GM23248 (cell line): Measurements from ENCODE around the gene MRPL38. TPM values are rescaled to one million over a fixed set of nuclear protein-coding genes. Genes with fewer than 3 reads are reported as not detected.
"Not testable (repeated sequence)": the region's sequence is repeated elsewhere in the genome, so short reads cannot be mapped to it uniquely, and the experiment has no call there.

Experiments
- DNase-seq: peaks from one replicate; pipeline ENCODE4 v3.0.0-alpha.2; 2015
- H2AFZ ChIP-seq: fragments of 200-600 bp; sonication (generic); 2 replicates; pipeline ENCODE4 v1.6.1; 2016; ENCODE audit warnings: antibody characterized with exemption
- H3F3A ChIP-seq: fragments of 200-600 bp; sonication (generic); 2 replicates; pipeline ENCODE4 v1.6.1; 2016; ENCODE audit warnings: mild to moderate bottlenecking, antibody characterized with exemption, mixed run types; ENCODE audit not compliant: insufficient read depth
- H3K27ac ChIP-seq: fragments of 200-600 bp; sonication (generic); 2 replicates; pipeline ENCODE4 v1.5.1; 2016; ENCODE audit warnings: mild to moderate bottlenecking
- H3K27me3 ChIP-seq: fragments of 200-600 bp; sonication (generic); replicated peaks from 2 replicates; pipeline ENCODE4 v1.6.1; 2016; ENCODE audit warnings: mild to moderate bottlenecking; ENCODE audit not compliant: insufficient read depth
- H3K36me3 ChIP-seq: fragments of 200-600 bp; sonication (generic); 2 replicates; pipeline ENCODE4 v1.6.1; 2016; ENCODE audit warnings: low read depth, mild to moderate bottlenecking
- H3K4me1 ChIP-seq: fragments of 200-600 bp; sonication (generic); 2 replicates; pipeline ENCODE4 v1.6.1; 2016; ENCODE audit warnings: mild to moderate bottlenecking; ENCODE audit not compliant: insufficient read depth
- H3K4me2 ChIP-seq: fragments of 200-600 bp; sonication (generic); one replicate; pipeline ENCODE4 v1.6.1; 2016; ENCODE audit warnings: mild to moderate bottlenecking; ENCODE audit not compliant: unreplicated experiment
- H3K4me3 ChIP-seq: fragments of 200-600 bp; sonication (generic); 2 replicates; pipeline ENCODE4 v1.5.1; 2016; ENCODE audit warnings: mild to moderate bottlenecking
- H3K79me2 ChIP-seq: fragments of 200-600 bp; sonication (generic); 2 replicates; pipeline ENCODE4 v1.6.1; 2016; ENCODE audit warnings: mild to moderate bottlenecking; ENCODE audit not compliant: insufficient read depth
- H3K9ac ChIP-seq: fragments of 200-600 bp; sonication (generic); 2 replicates; pipeline ENCODE4 v1.6.1; 2016; ENCODE audit warnings: mild to moderate bottlenecking
- H3K9me2 ChIP-seq: fragments of 200-600 bp; sonication (generic); 2 replicates; pipeline ENCODE4 v1.6.1; 2016; ENCODE audit warnings: mixed run types, mild to moderate bottlenecking, moderate library complexity; ENCODE audit not compliant: insufficient read depth
- H3K9me3 ChIP-seq: fragments of 200-600 bp; sonication (generic); one replicate; pipeline ENCODE4 v1.6.1; 2017; ENCODE audit warnings: low read depth
- H4K20me1 ChIP-seq: fragments of 200-600 bp; sonication (generic); 2 replicates; pipeline ENCODE4 v1.6.0; 2016; ENCODE audit not compliant: insufficient read depth
- EZH2 ChIP-seq: fragments of 200-600 bp; sonication (generic); IDR thresholded peaks from 2 replicates; pipeline ENCODE4 v1.6.1; 2018; ENCODE audit warnings: antibody characterized with exemption, mild to moderate bottlenecking; ENCODE audit not compliant: insufficient read depth, poor library complexity, severe bottlenecking
- EZH2phosphoT487 ChIP-seq: fragments of 200-600 bp; sonication (generic); IDR thresholded peaks from 2 replicates; pipeline ENCODE4 v1.6.1; 2018; ENCODE audit warnings: antibody characterized with exemption, moderate library complexity, mild to moderate bottlenecking, low read depth; ENCODE audit not compliant: insufficient read depth
- WGBS, 2 experiments: methylation state at CpG; one replicate each; pipeline ENCODE4 v1.1.6; 2015 to 2017; ENCODE audit warnings: low lambda C conversion rate in 2 of 2, low coverage in 1 of 2; ENCODE audit errors: missing lambda C conversion rate in 2 of 2; 5-methylcytosine and 5-hydroxymethylcytosine counted together
- in situ Hi-C: fragments of 300-500 bp; cut with MboI; formaldehyde crosslinking; loops from 2 replicates; pipeline ENCODE4 v1.15.0; 2020
- polyA plus RNA-seq: library from polyadenylated mRNA; unstranded; fragments of >200 nt; fragmentation: Nextera tagmentation; extraction: Ambion mirVana; gene quantifications from 2 replicates; pipeline ENCODE4 v1.2.1, GENCODE V29; 2016
- total RNA-seq: library from RNA; depleted of rRNA; stranded (reverse); fragments of >200 nt; shearing (Covaris generic); gene quantifications from 2 replicates; pipeline ENCODE4 v1.2.3, GENCODE V29; 2014

MRPL38 gene
- total and polyA plus RNA-seq, 2 experiments from 2014 or later: 18.8 to 51.9 TPM

GRCh38 chr17:75855310-75856061, 49.2 kb downstream of the MRPL38 start, which contains the start of gene WBP2:
Gene WBP2 (minus strand): TSS chr17:75855335. CDS start chr17:75855297, 38 bp downstream.
- peak; percentile 100 for DNase-seq
- Histone ChIP-seq H3K4me1 (peaks cover 25% of the 10 kb centered on the region), H3K9ac (peak within 1 kb of the TSS; percentile 86), H3K4me2 (peak within 1 kb of the TSS; percentile 95), H2AFZ (peak within 1 kb of the TSS; percentile 75), H3K79me2 (peaks cover 8% of the 10 kb centered on the region; the same call in 1 of the 2 replicates), H4K20me1 (no peaks in the 10 kb centered on the region), H3K9me3 (no peaks in the 10 kb centered on the region), H3K36me3 (peaks cover 10% of the 10 kb centered on the region), H3F3A (peaks cover 18% of the 10 kb centered on the region), H3K27me3 (no peaks in the 10 kb centered on the region), H3K9me2 (no peaks in the 10 kb centered on the region), H3K27ac (peak within 1 kb of the TSS; percentile 92), H3K4me3 (peak within 1 kb of the TSS; percentile 82)
- in situ Hi-C loops: no loop called here
- TF ChIP-seq EZH2 (no peak), EZH2phosphoT487 (no peak)
- 0 to 1% methylated on average over 33 to 44 of the region's 58 CpGs for WGBS, 2 experiments

GRCh38 chr17:75854881-75855309, 49.8 kb downstream of the MRPL38 start:
- Histone ChIP-seq H3K9me3 (no peaks in the 10 kb centered on the region), H2AFZ (peak overlapping the region; percentile 25; the same call in 1 of the 2 replicates), H3K4me2 (peak overlapping the region; percentile 95), H3K9ac (peak overlapping the region; percentile 86), H4K20me1 (no peaks in the 10 kb centered on the region), H3K4me1 (peaks cover 25% of the 10 kb centered on the region), H3K27ac (peak overlapping the region; percentile 92), H3K79me2 (peaks cover 8% of the 10 kb centered on the region; the same call in 1 of the 2 replicates), H3K36me3 (peaks cover 12% of the 10 kb centered on the region), H3K9me2 (no peaks in the 10 kb centered on the region), H3F3A (peaks cover 18% of the 10 kb centered on the region), H3K27me3 (no peaks in the 10 kb centered on the region), H3K4me3 (peak overlapping the region; percentile 82)
- TF ChIP-seq EZH2phosphoT487 (no peak), EZH2 (no peak)
- no peak for DNase-seq
- in situ Hi-C loops: no loop called here
- 1 to 2% methylated on average over 10 to 19 of the region's 19 CpGs for WGBS, 2 experiments

GRCh38 chr17:75854101-75854748, 50.5 kb downstream of the MRPL38 start:
- WGBS, 2 experiments: 38 to 42% methylated on average over 7 of the region's 7 CpGs
- no peaks in the 10 kb centered on the region for H3K27me3 ChIP-seq
- peaks cover 12% of the 10 kb centered on the region for H3K36me3 ChIP-seq
- H4K20me1 ChIP-seq: no peaks in the 10 kb centered on the region
- H3K4me1 ChIP-seq: peaks cover 25% of the 10 kb centered on the region
- no peaks in the 10 kb centered on the region for H3K9me2 ChIP-seq
- H3K4me2 ChIP-seq: peak overlapping the region; percentile 95
- TF ChIP-seq EZH2 (no peak), EZH2phosphoT487 (no peak)
- in situ Hi-C loops: no loop called here
- peaks cover 8% of the 10 kb centered on the region; the same call in 1 of the 2 replicates for H3K79me2 ChIP-seq
- no peaks in the 10 kb centered on the region for H3K9me3 ChIP-seq
- DNase-seq: peak; percentile 83
- peak overlapping the region; percentile 82 for H3K4me3 ChIP-seq
- H3F3A ChIP-seq: peaks cover 18% of the 10 kb centered on the region
- peak overlapping the region; percentile 25; the same call in 1 of the 2 replicates for H2AFZ ChIP-seq
- H3K27ac ChIP-seq: peak overlapping the region; percentile 92
- peak overlapping the region; percentile 86 for H3K9ac ChIP-seq

GRCh38 chr17:75853433-75853832, 51.3 kb downstream of the MRPL38 start:
- H4K20me1 ChIP-seq: no peaks in the 10 kb centered on the region
- peaks cover 12% of the 10 kb centered on the region for H3K36me3 ChIP-seq
- H3K4me1 ChIP-seq: peaks cover 25% of the 10 kb centered on the region
- TF ChIP-seq EZH2phosphoT487 (no peak), EZH2 (no peak)
- no peaks in the 10 kb centered on the region for H3K9me3 ChIP-seq
- peak; percentile 87 for DNase-seq
- in situ Hi-C loops: no loop called here
- H3K4me2 ChIP-seq: peak overlapping the region; percentile 95
- no peaks in the 10 kb centered on the region for H3K27me3 ChIP-seq
- H3F3A ChIP-seq: peaks cover 18% of the 10 kb centered on the region
- H3K79me2 ChIP-seq: peaks cover 8% of the 10 kb centered on the region; the same call in 1 of the 2 replicates
- no peaks in the 10 kb centered on the region for H3K9me2 ChIP-seq
- 58 to 60% methylated on average over 7 of the region's 7 CpGs for WGBS, 2 experiments
- H3K9ac ChIP-seq: peak overlapping the region; percentile 86
- H2AFZ ChIP-seq: no peak overlapping the region
- peak overlapping the region; percentile 92 for H3K27ac ChIP-seq
- H3K4me3 ChIP-seq: peak overlapping the region; percentile 82

- H3K79me2 ChIP-seq, DNase-seq: not testable (repeated sequence)
Measured at GRCh38 chr17:75851693-75851991, 53.0 kb downstream of the MRPL38 start.

More at GRCh38 chr17:75851693-75851991, 53.0 kb downstream of the MRPL38 start:
- H3K4me2 ChIP-seq, H3K9me2 ChIP-seq, H3K27me3 ChIP-seq, H3K9ac ChIP-seq, H4K20me1 ChIP-seq, H3K4me3 ChIP-seq, H2AFZ ChIP-seq, in situ Hi-C loops, H3K9me3 ChIP-seq, H3K27ac ChIP-seq: not testable (repeated sequence)
- Histone ChIP-seq H3K36me3 (peaks cover 12% of the 10 kb centered on the region), H3F3A (peaks cover 18% of the 10 kb centered on the region), H3K4me1 (peaks cover 24% of the 10 kb centered on the region)
- 97% methylated on average over 15 of the region's 15 CpGs for WGBS, 2 experiments
